C1 segment of cervical spinal cord (tissue), 14 donors: ENCODE data around the gene SEMA6D.
A peak's percentile ranks its signal among the peaks of the same experiment; 100 is the strongest.

Source experiments
- DNase-seq, 14 donors: peaks; one replicate each; lab custom pipeline; 2025; lab: John Stamatoyannopoulos, UW

SEMA6D gene

DNA sequence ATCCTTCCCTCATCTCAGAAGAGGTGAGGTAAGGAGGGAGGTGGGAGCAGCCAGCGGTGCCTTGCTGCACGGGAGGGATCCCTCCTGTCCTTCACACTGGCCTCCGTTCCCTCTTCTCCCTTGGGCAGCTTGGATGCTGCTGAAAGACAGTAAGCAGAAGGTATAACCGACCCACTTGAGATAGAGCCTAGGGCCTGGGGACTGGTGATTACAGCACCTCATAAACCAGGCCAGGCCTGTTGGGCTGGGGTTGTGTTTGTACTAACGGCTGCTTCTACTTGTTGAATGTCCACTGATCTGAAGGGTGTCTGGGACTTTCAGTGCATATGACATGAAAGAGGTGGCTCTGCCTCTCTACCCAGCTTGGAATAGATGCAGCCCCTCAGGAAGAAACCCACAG is 25.0 kb downstream of the SEMA6D start:
- no peak for DNase-seq

DNA sequence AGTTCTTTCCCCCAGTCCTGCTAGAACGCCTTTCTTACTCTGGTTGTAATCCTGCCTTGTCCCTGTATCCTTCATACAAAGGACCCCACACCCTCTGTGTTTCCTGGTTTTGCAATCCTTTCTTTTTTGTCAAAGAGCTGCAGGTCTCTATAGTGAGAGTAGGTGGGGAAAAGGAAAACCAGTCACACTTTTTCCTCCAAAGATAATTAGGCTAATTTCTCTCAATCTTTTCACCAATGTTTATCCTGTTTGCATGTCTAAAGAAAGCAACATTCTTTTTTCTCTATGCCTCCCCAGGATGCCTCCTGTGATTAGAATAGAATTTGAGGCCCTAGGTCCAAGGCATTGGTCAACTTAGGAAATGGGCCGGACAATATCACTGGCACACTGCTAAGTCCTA is 25.4 kb downstream of the SEMA6D start:
- no peak for DNase-seq

DNA sequence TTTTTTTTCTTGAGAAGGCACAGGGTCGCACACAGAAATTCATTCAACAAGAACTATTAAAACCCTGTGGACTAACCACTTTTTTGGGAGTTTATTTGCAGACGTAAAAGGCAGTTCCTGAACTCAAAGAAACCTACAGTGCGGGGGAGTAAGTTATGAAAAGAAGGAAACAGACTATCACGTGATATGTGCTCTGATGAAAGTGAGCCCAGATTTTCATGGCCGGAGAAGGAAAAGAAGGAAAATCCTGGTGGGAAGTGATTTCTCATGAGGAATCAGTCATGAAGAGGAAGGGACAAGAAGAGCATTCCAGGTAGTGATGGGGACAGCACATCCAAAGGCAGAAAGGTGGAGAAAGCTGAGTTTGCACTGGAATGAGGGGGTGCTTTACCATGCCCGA is 26.1 kb downstream of the SEMA6D start:
- no peak for DNase-seq

DNA sequence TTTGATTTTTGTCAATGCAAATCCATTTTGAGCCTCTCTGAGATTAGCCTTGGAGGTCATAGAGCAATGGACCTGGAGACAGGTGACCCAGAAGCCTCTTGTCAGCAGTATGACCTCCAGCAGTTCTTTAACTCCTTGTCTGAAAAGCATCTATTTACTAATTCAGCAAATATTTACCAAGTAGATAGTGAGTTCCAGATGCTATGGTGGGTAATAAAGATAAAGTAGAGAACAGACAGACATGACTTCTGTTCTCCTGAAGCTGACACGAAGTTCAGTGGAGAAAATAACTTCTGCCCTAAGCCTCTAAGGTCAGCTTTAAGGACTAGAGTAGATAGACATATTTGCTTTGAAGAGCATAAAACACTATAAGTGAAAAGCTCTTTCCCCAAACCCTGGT is 26.6 kb downstream of the SEMA6D start:
- no peak for DNase-seq

DNA sequence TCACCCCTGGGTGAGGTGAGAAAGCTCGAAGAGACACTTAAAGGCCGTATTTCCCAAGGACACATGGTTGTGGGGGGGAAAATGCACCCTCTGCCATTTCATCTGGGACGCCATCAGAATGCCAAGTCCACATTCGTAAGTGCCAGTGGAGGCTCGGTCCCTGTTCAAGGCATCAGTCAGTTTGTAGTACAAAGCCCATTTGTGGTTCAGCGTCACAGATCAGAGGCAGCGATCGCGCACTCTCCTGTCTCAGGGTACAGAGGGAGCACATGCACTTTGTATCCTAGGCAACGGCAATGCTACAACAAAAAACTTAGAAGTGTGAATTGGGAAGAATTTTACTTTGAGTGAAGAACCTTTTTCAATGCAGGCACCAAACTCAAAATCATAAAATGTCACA is 27.2 kb downstream of the SEMA6D start:
- DNase-seq: peak in 2 of 14 donors; percentile 18

DNA sequence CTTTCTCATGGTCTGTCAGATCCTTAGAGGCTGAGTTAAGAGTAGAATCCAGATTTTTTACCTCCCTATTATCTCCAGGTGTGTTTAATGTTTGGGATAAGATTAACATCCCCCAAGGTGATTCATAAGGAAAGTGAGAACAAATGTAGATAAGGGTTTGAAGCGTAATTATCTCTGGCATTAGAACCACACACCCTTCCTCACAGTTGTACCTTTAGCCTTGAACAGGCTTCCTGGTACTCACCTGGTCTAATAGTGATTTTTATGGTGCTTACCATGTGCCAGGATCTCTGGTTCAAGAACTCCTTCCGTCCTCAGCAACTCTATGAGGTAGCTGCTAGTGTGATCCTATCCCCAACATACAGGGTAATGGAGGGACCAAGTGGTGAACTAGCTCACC is 27.7 kb downstream of the SEMA6D start:
- no peak for DNase-seq

DNA sequence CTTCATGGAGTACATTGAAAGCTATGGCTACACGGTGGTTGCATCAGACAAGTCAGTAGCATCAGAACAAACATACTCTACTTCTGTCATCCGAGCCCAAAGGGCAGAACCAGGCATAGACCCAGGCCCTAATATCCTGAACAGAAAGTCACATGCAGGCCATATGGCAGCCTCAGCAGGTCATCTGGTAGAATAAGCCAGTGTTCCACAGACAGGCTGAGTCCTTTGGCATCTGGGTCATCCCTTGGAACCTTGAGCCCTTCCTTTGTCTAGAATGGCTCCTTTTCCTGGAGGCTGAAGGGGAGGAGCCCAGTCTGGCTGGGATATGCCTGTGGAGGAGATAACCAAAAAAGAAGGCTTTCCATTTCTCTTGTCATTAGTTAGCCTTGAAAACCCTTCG is 29.2 kb downstream of the SEMA6D start:
- DNase-seq: no peak

DNA sequence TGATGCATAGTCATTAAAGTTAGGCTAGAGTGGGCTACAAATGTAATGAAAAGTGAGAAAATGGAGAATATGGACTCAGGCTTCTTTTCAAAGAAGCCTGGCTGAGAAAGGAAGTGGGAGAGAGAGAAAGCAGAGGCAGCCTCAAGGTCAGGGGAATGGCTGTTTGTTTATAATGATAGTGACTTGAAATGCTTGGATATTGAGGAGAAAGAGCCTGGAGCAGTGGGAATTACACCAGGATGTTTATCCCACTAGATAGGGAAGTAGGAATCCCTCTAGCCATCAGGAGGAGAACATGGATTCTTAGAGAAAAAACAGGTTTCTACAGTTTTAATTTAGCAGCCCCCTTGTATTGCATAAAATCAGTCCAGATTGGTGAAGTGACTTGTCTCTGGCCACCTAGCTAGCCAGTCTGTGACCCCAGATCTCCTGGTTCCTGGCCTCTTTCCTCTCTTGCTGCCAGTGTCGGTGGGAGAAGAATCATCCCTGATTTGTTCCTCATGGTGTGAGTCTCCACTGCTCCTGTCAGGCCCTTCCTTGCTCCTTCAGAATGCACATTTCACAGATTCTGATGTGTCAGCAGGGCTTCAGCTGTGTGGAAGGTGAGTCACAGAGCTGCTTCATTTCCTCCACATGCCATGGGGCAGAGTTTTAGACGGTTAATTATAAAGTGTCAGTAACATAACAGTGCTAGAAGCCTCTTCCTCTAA is 32.9 kb downstream of the SEMA6D start:
- DNase-seq: no peak

DNA sequence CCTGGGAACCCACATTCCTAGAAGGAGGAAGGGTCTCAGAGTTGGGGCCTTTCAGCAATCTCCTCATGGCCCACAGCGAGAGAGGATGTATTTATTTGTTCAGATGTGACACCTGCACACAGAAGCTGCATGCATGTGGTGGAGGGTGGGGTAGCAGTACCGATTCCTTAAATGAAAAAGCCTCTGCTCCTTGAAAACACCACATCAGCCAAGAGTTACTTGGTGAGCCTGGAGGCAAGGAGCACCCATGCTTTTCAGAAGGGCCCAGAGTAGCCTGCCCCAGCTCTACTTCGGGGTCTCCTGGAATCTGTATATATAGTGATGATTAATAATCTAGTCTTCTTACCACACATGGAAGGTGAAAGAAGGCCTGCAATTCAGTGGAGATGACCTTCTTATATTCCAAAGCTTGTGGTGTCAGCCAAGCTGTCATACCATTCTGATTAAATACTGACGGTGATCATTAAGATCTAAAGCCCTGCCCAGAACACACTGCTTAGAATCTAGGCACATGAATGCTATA is 33.5 kb downstream of the SEMA6D start:
- DNase-seq: no peak

DNA sequence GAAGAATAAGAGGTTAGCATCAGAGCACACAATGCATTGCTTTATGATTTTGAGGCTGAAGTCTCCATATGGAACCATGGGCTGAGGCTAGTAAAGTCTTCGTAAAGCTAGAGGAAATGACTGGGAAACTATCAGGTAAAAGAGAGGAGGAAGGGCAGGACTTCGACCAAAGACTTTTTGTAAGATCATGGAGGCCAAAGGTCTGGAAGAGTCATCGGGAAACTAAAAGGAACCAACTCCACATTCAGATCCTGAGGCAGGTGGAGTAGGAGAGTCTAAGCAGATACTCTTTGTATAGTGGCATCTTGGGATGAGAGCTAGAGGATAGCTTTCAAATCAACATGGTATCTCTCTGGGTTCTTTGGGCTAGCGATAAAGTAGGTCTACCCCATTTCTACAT is 36.3 kb downstream of the SEMA6D start:
- no peak for DNase-seq

DNA sequence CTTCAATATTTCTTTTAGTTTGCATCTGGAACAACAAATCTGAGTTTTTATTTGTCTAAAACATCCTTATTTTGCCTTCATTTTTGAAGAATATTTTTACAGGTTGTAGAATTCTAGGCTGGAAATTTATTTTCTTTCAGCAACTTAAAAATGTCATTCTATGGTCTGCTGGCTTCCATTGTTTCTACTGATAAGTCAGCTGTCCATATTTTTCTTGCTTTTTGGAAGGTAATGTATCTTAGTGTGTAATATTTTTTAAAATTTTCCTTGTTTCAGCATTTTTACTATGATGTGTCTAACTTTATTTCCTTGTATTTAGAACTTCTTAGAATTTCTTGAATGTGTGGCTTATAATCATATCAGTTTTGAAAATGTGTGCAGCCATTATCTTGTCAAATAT is 37.0 kb downstream of the SEMA6D start:
- no peak for DNase-seq

DNA sequence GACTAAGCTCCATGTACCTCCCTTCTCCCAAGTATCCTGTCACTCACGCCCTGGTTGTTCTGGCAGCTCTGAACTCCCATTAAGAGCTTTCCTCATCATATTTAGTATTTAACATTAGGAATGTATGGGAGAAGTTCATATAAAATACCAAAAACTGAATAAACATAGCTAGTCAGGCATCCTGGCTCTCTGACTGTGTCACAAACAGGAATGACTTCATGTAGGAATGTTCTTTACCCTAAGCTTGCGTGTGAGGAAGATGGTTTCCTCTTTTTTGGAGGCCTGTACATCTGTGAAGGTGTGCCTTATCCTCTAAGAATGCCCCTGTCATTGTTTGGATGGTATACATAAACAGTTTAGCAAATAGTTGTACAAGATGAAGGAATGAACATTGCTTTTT is 38.6 kb downstream of the SEMA6D start:
- DNase-seq: no peak

DNA sequence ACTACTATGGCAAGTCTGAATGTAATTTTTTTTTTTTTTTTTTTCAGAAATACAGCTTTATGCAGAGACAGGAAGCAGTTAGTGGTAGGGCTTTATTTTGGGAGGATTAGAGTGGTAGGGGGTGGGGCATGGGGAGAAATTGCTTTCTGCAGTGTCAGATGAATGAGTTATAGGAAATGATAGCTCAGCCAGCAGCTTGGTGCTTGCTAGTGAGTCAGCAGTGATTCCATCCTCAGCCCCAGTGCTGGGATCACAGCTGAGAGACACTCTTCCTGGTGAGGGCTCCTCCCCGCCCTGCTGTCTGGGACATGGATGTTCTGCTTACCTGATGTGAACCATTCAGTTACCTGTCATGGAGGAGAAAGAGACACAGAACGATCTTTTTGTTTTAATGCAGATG is 39.6 kb downstream of the SEMA6D start:
- DNase-seq: peak in 2 of 14 donors; percentile 9 to 25

DNA sequence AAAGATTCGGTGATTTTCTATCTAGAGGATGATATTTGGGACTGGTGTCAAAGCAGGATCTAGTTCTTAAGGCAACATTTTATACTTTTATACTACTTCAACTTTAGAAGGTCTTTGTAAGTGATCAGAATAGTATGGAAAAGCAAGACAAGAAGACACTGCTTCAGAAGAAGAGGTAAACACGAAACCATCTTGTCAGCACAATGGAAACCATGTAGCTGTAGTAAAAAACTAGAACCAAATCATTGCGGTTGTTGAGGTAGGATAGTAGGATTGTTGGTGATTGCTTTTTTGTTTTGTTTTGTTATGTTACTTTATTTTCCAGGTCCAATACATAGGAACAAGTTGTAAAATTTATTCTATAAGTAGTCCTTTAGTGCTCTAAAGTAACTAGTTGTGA is 40.0 kb downstream of the SEMA6D start:
- DNase-seq: no peak

DNA sequence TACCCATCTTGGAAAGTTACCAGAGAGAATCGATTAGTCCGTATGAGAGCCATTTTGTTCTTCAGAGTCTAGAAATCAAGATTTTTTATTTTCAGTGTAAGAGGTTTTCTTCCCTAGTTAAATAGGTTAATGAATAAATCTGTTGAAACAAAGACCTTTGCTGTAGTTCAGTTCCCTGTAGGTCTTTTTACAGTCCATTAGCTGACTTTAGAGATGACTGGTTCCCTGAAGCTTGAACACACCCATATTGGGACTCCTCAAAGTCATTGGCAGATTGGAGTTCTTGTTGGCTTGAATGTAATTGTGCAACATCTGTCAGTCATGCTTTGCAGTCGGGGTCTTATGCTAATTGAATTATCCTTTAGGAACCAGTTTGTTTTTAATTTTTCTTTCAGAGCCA is 45.3 kb downstream of the SEMA6D start:
- DNase-seq: no peak

DNA sequence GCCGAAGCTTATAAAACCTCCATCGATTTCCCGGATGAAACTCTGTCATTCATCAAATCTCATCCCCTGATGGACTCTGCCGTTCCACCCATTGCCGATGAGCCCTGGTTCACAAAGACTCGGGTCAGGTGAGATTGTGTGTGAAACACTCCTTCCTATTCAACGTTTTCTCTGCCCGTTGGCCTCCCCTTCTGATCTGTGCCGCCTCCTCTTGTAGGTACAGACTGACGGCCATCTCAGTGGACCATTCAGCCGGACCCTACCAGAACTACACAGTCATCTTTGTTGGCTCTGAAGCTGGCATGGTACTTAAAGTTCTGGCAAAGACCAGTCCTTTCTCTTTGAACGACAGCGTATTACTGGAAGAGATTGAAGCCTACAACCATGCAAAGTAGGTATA is 47.4 kb downstream of the SEMA6D start:
- peak in 1 of 14 donors; percentile 29 for DNase-seq

DNA sequence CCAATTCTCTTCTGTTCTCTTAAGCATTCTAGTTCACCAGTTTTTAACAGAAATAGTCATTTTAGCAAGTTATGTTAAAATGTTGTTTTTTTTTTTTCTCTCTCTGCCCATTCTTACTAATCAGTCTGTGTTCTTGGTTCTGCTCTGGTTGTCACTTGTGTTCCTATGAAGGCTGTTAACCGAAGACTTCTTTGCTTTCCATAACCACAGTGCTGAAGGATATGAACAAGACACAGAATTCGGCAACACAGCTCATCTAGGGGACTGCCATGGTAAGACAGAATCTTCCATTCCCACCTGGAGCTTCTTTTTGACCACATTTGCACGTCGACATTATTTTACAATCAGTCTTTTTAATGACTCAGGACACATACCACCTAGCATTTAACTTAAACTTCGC is 49.1 kb downstream of the SEMA6D start:
- no peak for DNase-seq

DNA sequence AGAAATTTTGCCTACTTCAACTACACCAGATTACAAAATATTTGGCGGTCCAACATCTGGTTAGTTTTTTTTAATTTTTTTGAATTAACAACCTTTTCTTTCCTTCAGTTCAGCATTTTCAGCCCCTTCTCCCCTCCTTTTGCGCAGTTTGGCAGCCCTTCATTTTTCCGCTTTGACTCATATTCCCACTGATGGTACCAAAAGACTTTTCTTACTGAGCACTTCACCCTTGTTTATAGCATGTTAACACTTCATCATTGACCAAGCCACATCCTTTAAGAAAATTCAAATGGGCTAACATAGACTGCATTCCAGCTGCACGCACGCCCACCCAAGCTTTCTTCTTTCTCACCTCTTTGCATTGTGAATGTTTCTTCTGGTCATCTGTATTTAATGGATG is 49.7 kb downstream of the SEMA6D start:
- DNase-seq: no peak

DNA sequence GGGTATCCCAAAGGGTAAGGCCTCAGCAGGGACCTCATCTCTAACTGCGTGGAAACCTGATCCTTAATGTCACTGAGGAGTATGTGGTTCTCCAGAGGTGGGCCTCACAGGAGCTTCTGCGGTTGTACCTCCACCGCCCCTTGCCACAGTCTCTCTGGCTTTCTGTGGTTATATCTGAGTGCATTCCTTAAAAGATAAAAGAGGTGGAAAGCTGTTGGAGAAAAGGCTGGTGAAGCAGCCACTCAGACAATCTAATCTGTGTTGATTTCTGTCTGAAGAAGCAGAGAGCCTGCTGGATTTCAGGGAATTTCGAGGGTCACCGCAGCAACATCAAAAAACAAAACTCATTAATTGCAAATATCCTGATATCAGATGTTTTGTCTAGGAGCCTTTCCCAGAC is 51.4 kb downstream of the SEMA6D start:
- no peak for DNase-seq

DNA sequence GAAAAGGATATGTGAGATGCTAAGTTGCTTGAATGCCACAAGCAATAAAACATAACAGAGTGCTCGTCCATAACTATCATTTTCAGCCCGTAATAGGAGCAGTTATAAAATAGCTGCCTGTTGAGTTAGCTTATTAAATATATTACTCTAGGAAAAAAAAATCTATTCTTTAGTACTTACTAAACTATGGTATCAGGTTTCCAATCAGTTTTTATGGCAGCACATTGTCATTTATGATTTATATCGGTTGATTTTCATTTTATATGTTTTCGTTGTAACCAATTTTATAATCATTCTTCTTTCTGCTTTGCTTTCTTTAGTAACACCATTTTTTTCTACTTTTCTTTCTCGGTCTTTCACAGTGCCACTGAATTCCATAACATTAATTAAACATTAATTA is 51.9 kb downstream of the SEMA6D start:
- DNase-seq: no peak

DNA sequence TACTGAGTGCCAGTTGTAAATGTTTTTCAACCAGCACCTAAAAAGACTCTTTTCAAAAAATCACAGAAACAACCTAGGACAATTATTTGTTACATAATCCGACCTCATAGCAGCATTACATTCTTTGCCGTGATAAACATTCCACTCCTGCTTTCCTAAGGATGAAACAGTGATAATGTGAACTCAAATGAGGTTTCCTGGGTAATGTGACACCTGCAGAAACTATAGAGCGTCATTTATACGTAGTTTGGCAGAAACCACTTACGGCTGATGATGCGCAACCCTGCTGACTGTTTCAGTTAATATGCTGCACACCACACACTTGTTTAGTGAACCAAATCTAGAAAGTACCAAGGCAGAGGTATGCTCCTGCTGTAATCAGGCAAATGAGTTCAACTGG is 55.8 kb downstream of the SEMA6D start:
- no peak for DNase-seq

DNA sequence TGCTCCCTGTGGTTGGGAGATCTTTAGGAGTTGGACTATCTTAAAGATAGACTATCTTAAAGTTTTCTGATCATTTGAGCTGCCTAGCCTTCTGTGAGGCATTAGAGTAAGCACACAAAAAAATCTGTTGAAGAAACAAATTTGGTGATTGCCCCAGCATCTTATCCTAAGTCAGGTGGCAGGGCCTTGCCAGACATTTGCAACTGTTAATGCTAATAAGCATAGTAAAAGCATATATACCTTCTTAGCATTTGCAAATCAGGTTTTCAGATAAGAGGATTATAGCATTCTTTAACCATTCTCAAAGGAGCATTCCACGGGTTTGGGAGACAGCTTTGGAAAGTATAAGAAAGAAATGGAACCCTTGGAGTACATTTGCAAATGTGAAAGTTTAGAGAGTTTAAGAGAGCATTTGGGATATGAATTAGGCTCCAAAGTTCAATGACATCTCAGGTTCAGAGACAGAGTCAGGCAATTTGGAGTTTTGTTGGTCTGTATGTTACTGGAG is 61.0 kb downstream of the SEMA6D start:
- DNase-seq: no peak

DNA sequence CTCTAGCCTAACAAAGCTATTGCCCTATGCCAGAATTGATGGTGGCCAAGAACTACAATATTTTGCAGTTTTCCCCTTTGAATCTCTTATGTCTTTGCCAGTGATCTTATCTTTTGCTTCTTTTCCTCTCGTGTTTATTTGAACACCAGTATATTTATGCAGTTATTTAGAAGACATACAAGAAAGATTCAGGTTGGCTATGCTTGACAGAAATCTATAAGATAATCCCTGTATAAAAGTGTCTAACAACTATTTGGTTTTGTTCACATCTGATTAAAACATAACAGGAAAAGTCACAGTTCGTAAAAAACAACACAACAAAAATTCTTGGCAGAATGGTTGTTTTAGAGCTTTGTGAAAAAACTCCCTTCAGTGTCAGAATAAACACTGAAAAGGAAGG is 63.7 kb downstream of the SEMA6D start:
- DNase-seq: no peak

DNA sequence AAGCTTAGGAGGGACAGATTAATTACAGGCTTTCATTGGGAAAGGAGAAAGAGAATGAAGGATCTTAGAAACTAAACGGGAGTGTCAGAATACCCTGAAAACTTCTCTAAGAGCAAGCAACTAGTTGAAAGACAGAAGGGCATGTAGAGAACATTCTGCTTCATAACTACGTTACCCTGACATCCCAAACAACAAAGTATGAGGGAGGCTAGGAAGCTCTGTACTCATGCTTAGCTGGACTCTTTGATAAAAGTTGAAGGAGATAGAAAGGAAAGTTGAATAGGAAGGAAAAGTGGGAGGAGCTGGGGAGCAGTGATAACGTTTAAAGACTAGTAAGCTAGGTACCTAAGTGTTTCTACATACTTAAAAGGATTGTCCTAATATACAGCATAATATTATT is 64.2 kb downstream of the SEMA6D start:
- no peak for DNase-seq
